Hindlimb muscle (tissue), 1 donor: ENCODE measurements around the gene SELP. TPM values are rescaled to one million over a fixed set of nuclear protein-coding genes. Genes with fewer than 3 reads are reported as not detected.

Source experiments
- DNase-seq: peaks from one replicate; pipeline ENCODE4 v3.0.0-alpha.2; 2013
- polyA plus RNA-seq: library from polyadenylated mRNA; unstranded; fragments of 120-200 nt; gene quantifications from one replicate; pipeline ENCODE4 v1.2.1, GENCODE V29; 2013; ENCODE audit not compliant: insufficient read length

Gene SELP
- polyA plus RNA-seq, 1 donor, result 0.76 TPM

- no peak for DNase-seq
These were observed 9.4 kb downstream of the SELP start for GRCh38 chr1:169620565-169620964.

DNA sequence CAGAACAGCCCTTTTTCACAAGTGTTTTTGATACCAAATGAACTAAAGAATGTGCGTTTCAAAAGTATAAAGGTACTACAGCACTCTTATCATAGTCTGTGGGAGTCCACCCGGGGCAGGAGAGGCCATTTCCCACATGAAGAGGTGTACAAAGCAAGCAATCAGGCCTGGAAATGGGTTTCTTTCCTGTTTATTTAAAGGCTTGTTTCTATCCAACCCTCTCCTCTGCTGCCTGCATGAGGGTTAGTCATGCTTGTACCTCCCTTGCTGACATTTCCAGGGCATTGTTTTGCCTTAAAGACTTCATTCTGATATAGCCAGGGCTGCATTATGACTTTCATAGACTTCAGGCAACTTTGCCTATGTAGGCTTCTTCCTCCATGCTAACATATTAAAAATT is 11.6 kb downstream of the SELP start:
- no peak for DNase-seq

- DNase-seq, result no peak
These were observed 14.1 kb downstream of the SELP start for GRCh38 chr1:169615803-169616202.

- DNase-seq, result no peak
These were observed 19.1 kb downstream of the SELP start for GRCh38 chr1:169610858-169611257.

DNA sequence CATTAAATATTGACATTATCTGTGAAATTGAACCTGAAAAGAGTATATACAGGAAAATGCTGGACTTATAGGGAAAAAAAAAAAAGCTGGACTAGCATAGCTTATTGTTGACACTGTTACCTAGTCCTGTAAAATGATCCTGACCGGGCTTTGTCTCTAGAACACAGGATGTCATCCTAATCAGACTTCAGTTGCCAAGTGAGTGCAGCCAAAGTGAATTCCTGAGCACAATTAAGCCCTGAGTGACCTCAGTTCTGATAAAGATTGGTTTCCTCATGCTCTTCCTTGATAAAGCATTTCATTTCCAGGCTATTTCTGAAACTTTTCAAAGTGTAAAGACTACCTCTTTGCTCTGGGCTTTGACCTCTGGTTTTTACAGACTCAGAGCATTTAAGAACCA is 19.8 kb downstream of the SELP start:
- no peak for DNase-seq

- no peak for DNase-seq
These were observed 21.7 kb downstream of the SELP start for GRCh38 chr1:169608226-169608625.

GRCh38 chr1:169604781-169605560 is 25.0 kb downstream of the SELP start:
- no peak for DNase-seq

GRCh38 chr1:169601096-169601881 is 28.6 kb downstream of the SELP start:
- no peak for DNase-seq

GRCh38 chr1:169595764-169596711 is 33.9 kb downstream of the SELP start:
- no peak for DNase-seq

DNA sequence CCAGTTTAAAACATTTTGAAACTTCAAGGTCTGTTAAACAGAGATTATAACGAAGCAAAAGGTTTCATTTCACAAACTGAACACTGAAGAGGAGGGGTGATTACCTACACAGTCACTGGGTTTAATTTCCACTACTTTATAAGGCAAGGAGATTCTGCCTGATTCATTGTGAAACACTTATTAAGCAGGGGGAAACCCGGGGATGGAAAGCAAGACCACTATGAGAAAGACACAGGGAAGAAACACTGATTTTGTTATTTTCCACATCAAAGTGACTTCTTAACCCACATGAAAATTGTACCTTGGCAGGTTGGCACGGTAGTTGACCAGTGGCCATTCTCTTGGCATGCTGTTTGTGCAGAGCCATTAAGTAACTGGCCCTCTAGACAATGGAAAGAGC is 35.5 kb downstream of the SELP start:
- DNase-seq, result no peak

GRCh38 chr1:169590932-169591331 is 39.0 kb downstream of the SELP start:
- DNase-seq, result no peak

- DNase-seq, result no peak
These were observed 41.0 kb downstream of the SELP start for GRCh38 chr1:169588785-169589485.

DNA sequence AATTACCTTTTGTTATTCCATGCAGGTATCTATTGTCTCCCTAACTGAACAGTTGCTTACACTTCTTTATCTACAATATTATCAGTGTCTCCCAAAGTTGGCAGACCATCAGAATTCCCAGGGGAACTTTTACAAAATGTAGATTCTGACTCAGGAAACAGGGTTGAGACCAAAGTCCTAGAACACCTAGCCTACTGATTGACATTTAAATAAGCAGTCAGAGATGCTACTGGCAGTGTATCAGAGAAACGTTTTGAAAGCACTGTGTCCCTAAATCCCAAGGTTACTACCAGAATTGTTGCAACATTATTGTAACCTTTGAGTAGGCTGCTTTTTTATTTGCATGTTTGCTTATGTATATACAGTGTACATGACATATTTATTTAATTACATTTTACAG is 41.8 kb downstream of the SELP start:
- DNase-seq, result no peak

DNA sequence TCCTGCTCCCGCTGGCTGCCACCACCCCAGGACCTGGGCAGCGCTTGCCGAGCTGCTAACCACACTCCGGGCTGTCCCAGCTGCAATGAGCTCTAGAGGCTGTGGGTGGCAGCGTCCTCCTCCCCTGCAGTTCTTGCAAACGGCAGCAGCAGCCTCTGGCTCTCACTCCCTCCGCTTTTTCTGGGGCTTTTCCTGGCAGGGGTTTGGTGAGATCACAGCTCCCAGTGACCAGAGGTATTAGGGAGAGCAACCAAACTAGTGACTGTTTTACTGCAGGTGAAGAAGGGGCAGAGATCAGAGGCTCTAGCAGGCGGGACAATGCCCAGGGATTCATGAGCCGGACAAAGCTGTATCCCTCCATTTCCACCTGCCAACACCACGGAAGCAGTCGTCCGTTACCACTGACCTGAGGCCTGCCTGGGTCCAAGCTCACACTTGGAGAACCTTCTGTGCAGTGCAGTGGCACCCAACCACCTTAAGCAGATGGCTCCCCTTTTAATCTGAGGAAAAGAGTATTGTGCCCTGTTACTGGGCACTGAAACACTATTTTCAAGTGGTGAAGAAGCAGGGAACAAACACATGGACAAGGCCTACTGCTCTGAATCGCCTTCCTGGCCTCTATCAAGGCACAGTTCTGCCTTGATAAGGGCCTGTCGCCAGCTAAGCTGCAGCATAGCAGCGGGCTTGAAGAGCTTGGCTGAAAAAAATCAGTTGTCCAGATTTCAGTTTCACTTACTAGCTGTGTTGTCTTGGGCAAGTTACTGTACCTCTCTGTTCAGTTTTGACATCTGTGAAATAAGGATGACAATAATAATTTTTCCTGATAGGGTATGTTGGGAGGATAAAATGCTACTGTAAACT is 43.3 kb downstream of the SELP start, which contains the start of gene F5:
TSS of gene F5 (minus strand) at position 87 of the 861 bp plus-strand sequence. CDS start 95 bp downstream, outside the sequence.
- no peak for DNase-seq

GRCh38 chr1:169586067-169586394 is 43.9 kb downstream of the SELP start:
- no peak for DNase-seq

DNA sequence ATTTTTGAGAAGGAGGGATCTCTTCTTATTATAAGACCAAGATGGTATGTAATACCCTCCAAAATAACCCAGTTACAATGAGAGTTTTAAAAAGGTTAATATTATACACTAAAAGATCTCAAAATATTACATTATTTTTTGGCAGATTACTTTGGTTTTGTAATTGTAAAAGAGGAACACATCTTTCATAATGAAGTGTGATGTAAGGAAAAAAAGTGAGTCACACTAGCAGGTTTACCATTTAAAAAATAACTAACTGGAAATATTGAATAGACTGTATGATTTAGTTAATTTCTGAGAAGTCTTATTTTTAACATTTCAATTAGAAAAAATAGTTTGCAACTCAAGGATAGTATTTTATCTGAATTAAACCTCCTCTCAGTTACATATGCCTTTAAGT is 44.7 kb downstream of the SELP start:
- no peak for DNase-seq

DNA sequence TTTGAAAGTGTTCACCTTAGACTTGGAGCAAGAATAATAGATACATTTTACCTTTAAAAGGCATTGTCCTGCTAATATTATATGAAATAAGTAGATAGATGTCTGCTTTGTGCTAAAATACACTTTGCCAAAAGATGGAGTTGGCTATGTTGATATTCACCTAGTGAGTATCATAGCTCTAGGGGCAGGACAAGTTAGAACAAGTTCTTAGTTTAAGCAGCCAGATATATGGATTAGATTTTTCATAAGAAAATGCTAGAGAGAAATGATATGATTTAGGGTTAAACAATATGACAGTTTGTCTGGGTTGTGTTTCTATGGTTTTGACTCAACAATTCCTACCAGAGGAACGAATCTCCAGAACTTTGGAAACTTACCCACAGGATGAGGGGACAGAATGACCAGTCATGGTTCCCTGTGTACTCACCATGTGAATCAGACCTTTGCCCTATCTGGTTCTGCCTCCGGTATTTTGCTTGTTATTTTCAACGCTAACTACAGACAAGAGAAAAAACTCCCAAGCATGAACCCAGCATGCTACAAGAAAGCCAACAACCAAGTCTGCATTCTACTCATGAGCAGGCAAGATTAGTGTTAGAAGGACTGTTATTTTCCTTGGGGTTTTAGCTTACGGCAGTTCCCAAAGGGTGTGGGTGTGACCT is 45.3 kb downstream of the SELP start:
- no peak for DNase-seq

GRCh38 chr1:169577981-169578738 is 51.8 kb downstream of the SELP start:
- no peak for DNase-seq

GRCh38 chr1:169576935-169577331 is 53.0 kb downstream of the SELP start:
- no peak for DNase-seq
